ENCODE data around the gene RPRD1B. TPM values are rescaled to one million over a fixed set of nuclear protein-coding genes. Genes with fewer than 3 reads are reported as not detected.

RPRD1B gene
- total RNA-seq, 1 experiment from 2014 or later = 43.6 TPM

- BruUV-seq (replicated peaks) = no TSS peak
- Histone ChIP-seq H3K79me2 (ENCODE audit: low read length) (no peaks in the 10 kb centered on the region), H3K9me3 (ENCODE audit: low read length) (no peaks in the 10 kb centered on the region), H4K20me1 (ENCODE audit: low read length) (no peaks in the 10 kb centered on the region), H3K4me2 (ENCODE audit: low read length) (no peak overlapping the region), H3F3A (ENCODE audit: low read length, unreplicated experiment) (no peaks in the 10 kb centered on the region), H3K4me3 (ENCODE audit: low read length) (no peak overlapping the region), H3K4me1 (ENCODE audit: insufficient read depth, low read length) (peaks cover 16% of the 10 kb centered on the region), H3K36me3 (ENCODE audit: low read depth, low read length) (peaks cover 38% of the 10 kb centered on the region), H2AFZ (ENCODE audit: low read length) (no peak overlapping the region), H3K9ac (ENCODE audit: low read length) (no peak overlapping the region), H3K9me2 (replicated peaks; ENCODE audit: low read length) (no peaks in the 10 kb centered on the region), H3K27me3 (ENCODE audit: low read length) (no peaks in the 10 kb centered on the region), H3K27ac (ENCODE audit: low read length) (no peak overlapping the region)
- ChIA-PET CTCF (interaction anchor here (0.6 kb wide), 1 partner anchor 332 kb away, joined by 6 read pairs; no protein-coding TSS in a partner anchor), POLR2A (ENCODE audit: unreplicated experiment) (no interaction called here)
- TF ChIP-seq EZH2 (IDR thresholded peaks at IDR 0.05; ENCODE audit: low read length, unreplicated experiment) (no peak), EZH2phosphoT487 (IDR thresholded peaks at IDR 0.05; ENCODE audit: borderline replicate concordance, low read length) (no peak), CTCF (conservative IDR thresholded peaks at IDR 0.05; ENCODE audit: low read depth, low read length) (no peak)
- no peak for DNase-seq
- intact Hi-C loops (cut with micrococcal nuclease) = no loop called here
- ATAC-seq = no peak
Observed at GRCh38 chr20:38093641-38094077, 60.1 kb downstream of the RPRD1B start.

GRCh38 chr20:38094373-38094891, 60.9 kb downstream of the RPRD1B start:
- no peak for TF ChIP-seq EZH2phosphoT487 (IDR thresholded peaks at IDR 0.05; ENCODE audit: borderline replicate concordance, low read length)
- no peak for TF ChIP-seq CTCF (conservative IDR thresholded peaks at IDR 0.05; ENCODE audit: low read depth, low read length)
- TF ChIP-seq EZH2 (IDR thresholded peaks at IDR 0.05; ENCODE audit: low read length, unreplicated experiment) = no peak
- peaks cover 21% of the 10 kb centered on the region for H3K4me1 ChIP-seq (ENCODE audit: insufficient read depth, low read length)
- peak overlapping the region; percentile 15 for H3K27ac ChIP-seq (ENCODE audit: low read length)
- H3K79me2 ChIP-seq (ENCODE audit: low read length) = no peaks in the 10 kb centered on the region
- no peaks in the 10 kb centered on the region for H3K9me2 ChIP-seq (replicated peaks; ENCODE audit: low read length)
- H3K9ac ChIP-seq (ENCODE audit: low read length) = no peak overlapping the region
- no peaks in the 10 kb centered on the region for H3K27me3 ChIP-seq (ENCODE audit: low read length)
- ATAC-seq (peak; percentile 45), DNase-seq (peak; percentile 62)
- CTCF ChIA-PET = no interaction called here
- H3K9me3 ChIP-seq (ENCODE audit: low read length) = no peaks in the 10 kb centered on the region
- intact Hi-C loops (cut with micrococcal nuclease) = no loop called here
- no peak overlapping the region for H3K4me2 ChIP-seq (ENCODE audit: low read length)
- no peaks in the 10 kb centered on the region for H3F3A ChIP-seq (ENCODE audit: low read length, unreplicated experiment)
- no peak overlapping the region for H3K4me3 ChIP-seq (ENCODE audit: low read length)
- no peak overlapping the region for H2AFZ ChIP-seq (ENCODE audit: low read length)
- POLR2A ChIA-PET (ENCODE audit: unreplicated experiment) = no interaction called here
- H3K36me3 ChIP-seq (ENCODE audit: low read depth, low read length) = peaks cover 30% of the 10 kb centered on the region
- BruUV-seq (replicated peaks) = no TSS peak
- H4K20me1 ChIP-seq (ENCODE audit: low read length) = no peaks in the 10 kb centered on the region

GRCh38 chr20:38095017-38095686, 61.6 kb downstream of the RPRD1B start:
- intact Hi-C loops (cut with micrococcal nuclease) = no loop called here
- no peak for ATAC-seq
- no peaks in the 10 kb centered on the region for H3K9me2 ChIP-seq (replicated peaks; ENCODE audit: low read length)
- H3K4me2 ChIP-seq (ENCODE audit: low read length) = no peak overlapping the region
- peaks cover 21% of the 10 kb centered on the region for H3K4me1 ChIP-seq (ENCODE audit: insufficient read depth, low read length)
- DNase-seq = no peak
- no peaks in the 10 kb centered on the region for H4K20me1 ChIP-seq (ENCODE audit: low read length)
- H2AFZ ChIP-seq (ENCODE audit: low read length) = no peak overlapping the region
- no peaks in the 10 kb centered on the region for H3F3A ChIP-seq (ENCODE audit: low read length, unreplicated experiment)
- ChIA-PET CTCF (no interaction called here), POLR2A (ENCODE audit: unreplicated experiment) (no interaction called here)
- H3K36me3 ChIP-seq (ENCODE audit: low read depth, low read length) = peaks cover 23% of the 10 kb centered on the region
- no TSS peak for BruUV-seq (replicated peaks)
- no peak overlapping the region for H3K9ac ChIP-seq (ENCODE audit: low read length)
- no peaks in the 10 kb centered on the region for H3K79me2 ChIP-seq (ENCODE audit: low read length)
- H3K27ac ChIP-seq (ENCODE audit: low read length) = no peak overlapping the region
- no peak overlapping the region for H3K4me3 ChIP-seq (ENCODE audit: low read length)
- H3K9me3 ChIP-seq (ENCODE audit: low read length) = no peaks in the 10 kb centered on the region
- H3K27me3 ChIP-seq (ENCODE audit: low read length) = no peaks in the 10 kb centered on the region
- no peak for TF ChIP-seq EZH2 (IDR thresholded peaks at IDR 0.05; ENCODE audit: low read length, unreplicated experiment)
- TF ChIP-seq CTCF (conservative IDR thresholded peaks at IDR 0.05; ENCODE audit: low read depth, low read length) = no peak
- no peak for TF ChIP-seq EZH2phosphoT487 (IDR thresholded peaks at IDR 0.05; ENCODE audit: borderline replicate concordance, low read length)
